Measurements from ENCODE around the gene MRPL20.
A peak's percentile ranks its signal among the peaks of the same experiment; 100 is the strongest.

MRPL20 gene

GRCh38 chr1:1361233-1361981 lies 45.7 kb downstream of the MRPL20 start:
- no peak for DNase-seq (ENCODE audit: low read depth)

- peak; percentile 81 for DNase-seq (ENCODE audit: low read depth)
These were observed 46.5 kb downstream of the MRPL20 start for GRCh38 chr1:1360506-1361169.

GRCh38 chr1:1359664-1360468 lies 47.2 kb downstream of the MRPL20 start:
- DNase-seq (ENCODE audit: low read depth), result peak; percentile 63

GRCh38 chr1:1359308-1359663 lies 47.8 kb downstream of the MRPL20 start:
- peak; percentile 63 for DNase-seq (ENCODE audit: low read depth)

GRCh38 chr1:1358433-1359271 lies 48.4 kb downstream of the MRPL20 start, which contains the start of gene MXRA8:
Gene MXRA8, minus strand, starts transcription at chr1:1358555. Its CDS starts 51 bp downstream, at chr1:1358504.
- DNase-seq (ENCODE audit: low read depth), result peak; percentile 88

GRCh38 chr1:1357871-1358432 lies 49.1 kb downstream of the MRPL20 start:
- DNase-seq (ENCODE audit: low read depth), result no peak

- DNase-seq (ENCODE audit: low read depth), result no peak
These were observed 50.2 kb downstream of the MRPL20 start for GRCh38 chr1:1356796-1357401.

- DNase-seq (ENCODE audit: low read depth), result no peak
These were observed 50.8 kb downstream of the MRPL20 start for GRCh38 chr1:1356166-1356795.

GRCh38 chr1:1355416-1355815 lies 51.7 kb downstream of the MRPL20 start:
- no peak for DNase-seq (ENCODE audit: low read depth)

GRCh38 chr1:1354271-1355247 lies 52.5 kb downstream of the MRPL20 start:
- DNase-seq (ENCODE audit: low read depth), result no peak

- no peak for DNase-seq (ENCODE audit: low read depth)
These were observed 53.5 kb downstream of the MRPL20 start for GRCh38 chr1:1353389-1354151.

- no peak for DNase-seq (ENCODE audit: low read depth)
These were observed 54.2 kb downstream of the MRPL20 start for GRCh38 chr1:1352786-1353388.

Data from fibroblast of the conjunctiva (primary cell).